Anterior cingulate cortex (tissue), 58 donors: ENCODE results near the gene TMUB1.

ENCODE experiments used
- DNase-seq, 58 donors: peaks; one replicate each; lab custom pipeline; 2025; lab: John Stamatoyannopoulos, UW

TMUB1 gene

DNA sequence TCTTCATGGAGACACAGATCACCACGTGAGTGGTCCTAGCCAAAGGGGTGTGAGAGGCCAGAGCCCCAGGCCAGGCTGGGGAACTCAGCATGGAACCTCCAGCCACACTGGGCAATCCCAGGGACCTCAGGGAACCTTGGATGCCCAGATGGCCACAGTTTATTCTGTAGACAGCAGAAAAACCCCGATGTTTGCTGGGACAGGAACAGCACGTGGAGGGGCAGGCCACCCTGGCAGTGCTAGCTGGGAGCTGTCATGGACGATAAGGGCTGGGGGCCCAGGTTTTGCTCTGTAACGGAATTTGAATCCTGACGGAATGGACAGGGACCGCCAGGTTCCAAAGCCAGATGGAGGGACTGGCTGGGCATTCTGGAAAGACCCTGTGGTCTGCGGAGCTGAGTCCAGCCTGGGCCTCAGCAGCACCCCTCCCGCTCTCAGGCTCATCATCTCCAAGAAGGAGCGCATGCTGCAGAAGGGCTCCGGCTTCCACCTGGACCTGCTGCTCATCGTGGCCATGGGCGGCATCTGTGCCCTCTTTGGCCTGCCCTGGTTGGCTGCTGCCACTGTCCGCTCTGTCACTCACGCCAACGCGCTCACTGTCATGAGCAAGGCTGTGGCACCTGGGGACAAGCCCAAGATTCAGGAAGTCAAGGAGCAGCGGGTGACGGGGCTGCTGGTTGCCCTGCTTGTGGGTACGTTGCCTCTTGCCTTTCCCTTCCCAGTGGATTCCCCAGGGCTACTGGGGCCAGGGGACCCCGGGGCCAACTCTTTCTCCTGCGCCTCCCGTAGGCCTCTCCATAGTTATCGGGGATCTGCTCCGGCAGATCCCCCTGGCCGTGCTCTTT lies 8.3 kb downstream of the TMUB1 start:
- DNase-seq, result no peak

DNA sequence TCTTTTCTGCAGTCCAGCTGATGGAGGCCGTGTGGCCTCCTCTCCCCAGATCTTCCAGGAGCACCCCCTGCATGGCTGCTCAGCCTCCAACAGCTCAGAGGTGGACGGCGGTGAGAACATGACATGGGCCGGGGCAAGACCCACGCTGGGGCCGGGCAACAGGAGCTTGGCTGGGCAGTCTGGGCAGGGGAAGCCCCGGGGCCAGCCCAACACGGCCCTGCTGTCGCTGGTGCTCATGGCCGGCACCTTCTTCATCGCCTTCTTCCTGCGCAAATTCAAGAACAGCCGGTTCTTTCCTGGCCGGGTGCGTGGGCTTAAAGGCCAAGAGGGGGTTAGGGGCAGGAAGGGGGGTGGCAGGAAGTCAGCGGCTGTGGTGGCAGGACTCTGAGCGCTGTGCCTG lies 9.3 kb downstream of the TMUB1 start:
- DNase-seq, result no peak

DNA sequence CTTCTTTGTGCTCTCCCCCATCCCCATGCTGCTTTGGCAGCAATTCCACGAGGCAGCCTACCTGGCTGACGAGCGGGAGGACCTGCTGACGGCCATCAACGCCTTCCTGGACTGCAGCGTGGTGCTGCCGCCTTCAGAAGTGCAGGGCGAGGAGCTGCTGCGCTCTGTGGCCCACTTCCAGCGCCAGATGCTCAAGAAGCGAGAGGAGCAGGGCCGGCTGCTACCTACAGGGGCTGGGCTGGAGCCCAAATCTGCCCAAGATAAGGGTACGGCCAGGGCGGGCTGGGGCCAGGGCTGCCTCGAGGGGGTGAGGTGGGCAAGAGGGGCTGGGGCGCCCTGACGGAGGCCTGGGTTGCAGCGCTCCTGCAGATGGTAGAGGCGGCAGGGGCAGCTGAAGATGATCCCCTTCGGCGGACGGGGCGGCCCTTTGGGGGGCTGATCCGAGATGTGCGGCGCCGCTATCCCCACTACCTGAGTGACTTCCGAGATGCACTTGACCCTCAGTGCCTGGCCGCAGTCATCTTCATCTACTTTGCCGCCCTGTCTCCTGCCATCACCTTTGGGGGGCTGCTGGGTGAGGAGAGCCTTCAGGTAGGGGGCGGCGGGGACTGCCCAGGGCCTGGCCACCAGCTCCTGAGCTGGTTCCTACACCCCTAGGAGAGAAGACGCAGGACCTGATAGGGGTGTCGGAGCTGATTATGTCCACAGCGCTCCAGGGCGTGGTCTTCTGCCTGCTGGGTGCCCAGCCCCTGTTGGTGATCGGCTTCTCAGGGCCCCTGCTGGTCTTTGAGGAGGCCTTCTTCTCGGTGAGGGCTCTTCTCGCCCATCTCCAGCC lies 12.0 kb downstream of the TMUB1 start:
- no peak for DNase-seq

DNA sequence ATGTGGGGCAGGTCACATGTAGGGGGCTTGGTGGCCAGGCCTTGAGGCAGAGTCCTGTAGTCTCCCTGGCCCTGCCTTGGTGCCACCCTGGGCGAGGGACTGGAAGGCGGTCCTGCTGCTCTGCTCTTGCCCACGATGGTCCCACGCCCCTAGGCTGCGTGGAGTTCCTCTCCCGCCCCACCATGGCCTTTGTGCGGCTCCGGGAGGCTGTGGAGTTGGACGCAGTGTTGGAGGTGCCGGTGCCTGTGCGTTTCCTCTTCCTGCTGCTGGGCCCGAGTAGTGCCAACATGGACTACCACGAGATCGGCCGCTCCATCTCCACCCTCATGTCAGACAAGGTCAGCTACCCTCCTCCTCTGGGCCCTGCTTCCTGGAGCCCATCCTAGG lies 12.7 kb downstream of the TMUB1 start:
- no peak for DNase-seq

DNA sequence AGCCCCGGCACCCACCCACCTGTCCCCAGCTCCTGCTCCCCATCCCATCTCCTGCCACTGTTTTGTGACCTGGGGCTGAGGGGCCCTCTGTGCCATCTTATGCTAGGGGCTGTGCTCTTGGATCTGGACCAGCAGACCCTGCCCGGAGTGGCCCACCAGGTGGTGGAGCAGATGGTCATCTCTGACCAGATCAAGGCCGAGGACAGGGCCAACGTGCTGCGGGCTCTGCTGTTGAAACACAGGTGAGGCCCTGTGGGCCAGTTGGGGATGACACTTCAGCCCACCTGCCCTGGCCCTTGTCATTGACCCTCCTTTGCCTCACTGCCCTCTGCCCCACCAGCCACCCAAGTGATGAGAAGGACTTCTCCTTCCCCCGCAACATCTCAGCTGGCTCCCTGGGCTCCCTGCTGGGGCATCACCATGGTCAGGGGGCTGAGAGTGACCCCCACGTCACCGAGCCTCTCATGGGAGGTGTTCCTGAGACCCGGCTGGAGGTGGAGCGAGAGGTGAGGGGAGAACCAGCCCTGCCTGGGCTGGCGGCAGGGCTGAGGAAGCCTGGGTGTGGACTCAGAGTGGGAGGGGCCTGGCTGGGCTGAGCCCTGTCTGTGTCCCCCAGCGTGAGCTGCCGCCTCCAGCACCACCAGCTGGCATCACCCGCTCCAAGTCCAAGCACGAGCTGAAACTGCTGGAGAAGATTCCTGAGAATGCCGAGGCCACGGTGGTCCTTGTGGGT lies 13.3 kb downstream of the TMUB1 start:
- DNase-seq, result no peak

DNA sequence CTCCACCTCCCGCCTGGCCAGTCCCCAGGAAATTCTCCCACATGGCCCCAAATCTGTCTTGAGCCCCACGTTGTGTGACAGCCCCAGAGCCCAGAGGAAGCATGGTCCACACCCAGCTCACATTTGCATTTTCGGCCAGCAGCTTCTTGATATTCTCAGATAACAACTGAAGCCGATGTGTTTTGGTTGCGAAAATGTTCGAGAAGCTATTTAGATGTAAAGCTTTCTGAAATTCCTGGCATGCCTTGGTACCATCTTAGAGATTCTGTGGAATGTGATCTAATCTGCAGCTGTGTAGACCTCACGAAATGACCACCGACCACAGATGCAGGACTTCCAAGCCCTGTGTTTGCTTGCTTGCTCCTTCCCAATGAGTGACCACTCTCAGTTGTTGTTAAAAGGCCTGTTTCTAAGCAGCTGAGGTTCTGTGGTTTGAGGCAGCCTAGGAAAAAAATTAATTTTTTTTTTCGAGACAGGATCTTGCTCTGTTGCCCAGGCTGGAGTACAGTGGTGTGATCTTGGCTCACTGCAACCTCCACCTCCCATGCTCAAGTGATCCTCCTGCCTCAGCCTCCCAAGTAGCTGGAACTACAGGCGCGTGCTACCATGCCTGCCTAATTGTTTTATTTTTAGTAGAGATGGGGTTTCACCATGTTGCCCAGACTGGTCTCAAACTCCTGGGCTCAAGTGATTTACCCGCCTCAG lies 15.1 kb downstream of the TMUB1 start:
- no peak for DNase-seq

DNA sequence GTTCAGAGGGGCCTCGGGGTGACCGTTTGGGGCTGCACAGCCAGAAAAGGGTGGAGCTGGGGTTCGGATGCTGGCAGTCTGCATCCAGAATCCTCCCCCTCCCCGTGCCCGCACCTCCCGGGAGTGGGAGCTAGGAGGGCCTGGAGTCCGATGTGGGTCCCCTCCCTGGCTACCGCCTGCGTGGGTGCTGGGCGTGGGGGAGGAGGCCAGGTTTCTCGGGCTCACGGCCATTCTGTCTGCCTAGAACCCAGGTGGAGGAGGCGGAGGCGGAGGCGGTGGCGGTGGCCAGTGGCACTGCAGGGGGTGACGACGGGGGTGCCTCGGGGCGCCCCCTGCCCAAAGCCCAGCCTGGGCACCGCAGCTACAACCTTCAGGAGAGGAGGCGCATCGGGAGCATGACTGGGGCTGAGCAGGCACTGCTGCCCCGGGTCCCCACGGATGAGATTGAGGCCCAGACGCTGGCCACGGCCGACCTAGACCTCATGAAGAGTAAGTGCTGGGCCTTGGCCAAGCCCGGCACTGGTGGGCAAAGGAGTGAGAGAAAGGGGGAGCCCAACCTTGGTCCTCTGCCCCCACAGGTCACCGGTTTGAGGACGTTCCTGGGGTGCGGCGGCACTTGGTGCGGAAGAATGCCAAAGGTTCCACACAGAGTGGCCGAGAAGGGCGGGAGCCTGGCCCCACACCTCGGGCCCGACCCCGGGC lies 16.9 kb downstream of the TMUB1 start:
- no peak for DNase-seq

DNA sequence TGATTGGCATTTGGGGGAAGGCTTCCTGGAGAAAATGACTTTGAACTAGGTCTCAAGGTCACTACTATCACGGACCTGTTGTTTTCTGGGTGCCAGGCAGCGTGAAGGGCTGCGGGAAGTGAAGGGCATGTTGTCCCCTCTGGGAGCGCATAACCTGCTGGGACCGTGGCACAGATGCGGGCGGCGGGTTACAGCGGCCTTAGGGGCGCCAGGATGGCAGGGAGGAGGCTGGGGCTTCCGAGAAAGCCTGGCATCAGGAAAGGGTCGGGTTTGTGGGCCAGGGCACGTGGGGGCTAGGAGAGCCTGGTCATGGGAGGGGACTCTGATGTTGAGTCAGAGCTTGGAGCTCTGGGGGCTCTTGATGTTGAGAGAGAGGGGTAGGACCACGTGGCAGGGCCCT lies 17.8 kb downstream of the TMUB1 start:
- no peak for DNase-seq

DNA sequence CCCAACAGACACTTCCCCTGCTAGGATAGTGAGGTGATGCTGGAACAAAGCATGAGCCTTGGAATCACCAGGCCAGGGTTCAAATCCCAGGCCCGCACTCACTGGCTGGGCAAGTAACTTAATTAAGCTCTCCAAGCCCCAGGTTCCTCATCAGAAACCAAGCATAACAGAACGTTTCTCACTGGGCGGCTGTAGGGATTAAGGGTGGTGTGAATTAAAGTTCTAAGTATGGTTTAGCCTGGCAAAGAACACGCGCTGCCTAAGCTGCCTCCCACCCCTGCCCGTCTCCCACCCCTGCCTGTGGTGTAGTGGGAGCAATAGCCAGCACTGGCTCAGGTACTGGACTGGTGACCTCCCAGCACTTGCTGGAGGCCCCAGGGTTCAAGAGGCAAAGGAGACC lies 18.3 kb downstream of the TMUB1 start:
- no peak for DNase-seq

DNA sequence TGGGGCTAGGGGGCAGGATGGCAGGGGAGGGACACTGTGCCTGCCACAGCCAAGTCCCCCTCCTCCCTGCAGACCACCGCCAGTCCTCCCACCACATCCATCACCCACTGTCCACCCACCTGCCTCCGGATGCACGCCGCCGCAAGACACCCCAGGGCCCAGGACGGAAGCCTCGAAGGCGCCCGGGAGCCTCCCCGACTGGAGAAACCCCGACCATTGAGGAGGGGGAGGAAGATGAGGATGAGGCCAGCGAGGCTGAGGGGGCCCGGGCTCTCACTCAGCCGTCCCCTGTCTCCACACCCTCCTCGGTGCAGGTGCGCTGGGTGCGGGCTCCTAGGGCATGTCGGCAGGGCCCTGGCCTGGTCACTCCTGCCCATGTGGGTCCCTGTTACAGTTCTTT lies 18.8 kb downstream of the TMUB1 start:
- no peak for DNase-seq

DNA sequence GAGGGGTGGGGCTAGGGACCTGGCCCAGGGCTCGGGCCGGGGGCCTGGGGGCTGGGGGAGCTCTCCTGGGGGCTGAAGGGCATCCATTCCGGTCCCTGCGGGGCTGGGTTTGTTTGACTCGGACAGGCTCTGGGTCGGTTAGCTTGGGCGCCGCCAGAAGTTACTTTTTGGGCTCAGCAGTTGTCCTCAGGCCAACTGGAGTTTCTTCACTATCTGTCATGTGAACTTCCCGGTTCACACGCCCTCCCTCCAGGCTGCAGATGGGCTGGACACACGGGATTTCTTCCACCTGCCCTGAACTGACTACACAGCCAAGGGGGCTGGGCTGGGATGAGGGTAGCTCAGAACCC lies 20.1 kb downstream of the TMUB1 start:
- no peak for DNase-seq

DNA sequence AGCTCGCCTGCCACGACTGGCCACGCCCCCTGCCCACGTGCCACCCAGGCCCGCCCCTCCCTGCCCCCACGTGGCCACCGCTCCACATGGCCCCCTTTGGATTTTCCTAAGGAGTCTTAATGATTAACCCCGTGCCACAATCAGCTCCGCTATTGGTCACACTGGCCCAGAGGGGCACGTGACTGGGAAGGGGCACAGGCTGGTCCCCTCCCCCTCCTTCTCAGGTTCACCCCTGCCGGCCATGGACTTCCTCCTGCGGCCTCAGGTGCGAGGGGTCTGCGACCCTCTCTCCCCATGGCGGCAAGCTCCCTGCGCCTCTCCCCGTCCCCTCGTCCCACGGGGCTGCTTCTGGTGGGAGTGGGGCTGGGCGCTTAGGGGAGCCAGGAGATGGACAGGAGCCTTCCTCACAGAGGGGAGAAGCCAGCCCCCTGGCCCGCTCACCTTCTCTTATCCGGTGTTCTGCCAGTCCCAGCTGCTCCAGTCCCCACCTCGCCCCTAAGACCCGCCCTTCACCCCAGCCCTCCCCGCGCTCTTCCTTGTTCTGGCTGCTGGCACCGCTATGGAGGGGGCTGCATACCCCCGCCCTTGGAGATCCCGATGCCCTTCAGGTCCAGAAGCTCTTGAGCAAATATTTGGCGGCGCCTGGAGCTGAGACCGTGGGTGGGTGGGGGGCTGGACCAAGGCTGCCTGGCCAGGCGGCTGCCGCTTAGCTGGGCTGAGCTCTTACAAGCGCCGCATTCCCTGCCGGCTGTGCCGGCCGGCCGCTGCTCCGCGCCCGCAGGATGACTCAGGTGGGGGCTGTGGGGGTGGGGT lies 20.7 kb downstream of the TMUB1 start:
- DNase-seq, result no peak

DNA sequence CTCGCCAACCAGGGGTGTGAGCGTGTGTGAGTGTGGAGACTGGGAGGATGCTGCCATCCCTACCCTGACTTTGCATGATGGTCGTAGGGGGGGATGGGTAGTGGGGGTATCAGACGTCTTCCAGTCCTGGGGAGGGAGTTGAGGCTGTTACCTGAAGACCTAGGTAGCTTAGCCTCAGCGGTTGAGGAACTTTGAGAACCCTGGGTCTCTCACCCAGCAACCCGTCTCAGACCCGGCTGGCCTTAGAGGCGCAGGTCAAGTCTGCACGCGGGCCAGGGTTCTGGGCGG lies 21.2 kb downstream of the TMUB1 start:
- no peak for DNase-seq

DNA sequence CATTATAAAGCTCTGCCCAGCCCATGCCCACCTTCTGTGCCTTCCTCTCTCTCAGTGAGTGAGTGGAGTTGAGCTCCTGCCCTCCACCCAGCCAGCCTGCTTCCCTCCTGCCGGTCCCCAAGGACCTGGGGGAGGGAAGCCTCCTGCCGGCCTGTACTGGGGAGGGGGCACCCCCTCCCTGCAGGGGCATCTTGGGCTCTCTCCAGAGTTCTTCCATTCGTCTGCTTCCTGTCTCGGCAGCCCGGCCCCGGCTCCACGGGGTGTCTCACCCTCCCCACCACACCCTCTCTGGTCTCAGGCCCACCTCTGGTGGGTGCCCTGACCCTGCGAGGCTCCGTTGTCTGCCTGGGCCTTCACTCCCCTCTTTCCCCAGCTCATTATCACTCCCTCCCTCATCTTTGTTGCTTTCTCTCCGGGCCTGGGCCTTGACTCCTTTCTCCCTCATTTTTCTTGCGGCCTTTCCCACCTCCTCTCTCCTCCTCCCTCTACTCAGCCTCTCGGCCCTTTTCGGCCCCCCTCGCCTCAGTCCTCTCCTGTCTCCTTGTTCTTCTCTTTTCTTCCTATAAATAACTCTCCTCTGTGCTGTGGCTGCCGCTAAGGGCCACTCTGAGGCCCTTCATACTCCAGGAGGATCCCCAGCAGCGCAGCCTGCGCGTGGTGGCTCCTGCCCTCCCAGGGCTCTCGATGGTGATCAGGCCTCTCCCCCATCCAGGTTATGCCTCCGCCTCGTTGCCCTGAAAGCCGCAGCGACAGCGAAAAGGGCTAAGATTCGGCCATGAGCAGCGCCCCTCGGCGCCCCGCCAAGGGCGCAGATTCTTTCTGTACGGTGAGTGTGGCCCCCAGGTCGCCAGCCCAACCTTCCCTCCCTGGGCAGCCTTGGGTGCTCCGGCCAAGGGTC lies 21.8 kb downstream of the TMUB1 start:
- DNase-seq, result no peak

DNA sequence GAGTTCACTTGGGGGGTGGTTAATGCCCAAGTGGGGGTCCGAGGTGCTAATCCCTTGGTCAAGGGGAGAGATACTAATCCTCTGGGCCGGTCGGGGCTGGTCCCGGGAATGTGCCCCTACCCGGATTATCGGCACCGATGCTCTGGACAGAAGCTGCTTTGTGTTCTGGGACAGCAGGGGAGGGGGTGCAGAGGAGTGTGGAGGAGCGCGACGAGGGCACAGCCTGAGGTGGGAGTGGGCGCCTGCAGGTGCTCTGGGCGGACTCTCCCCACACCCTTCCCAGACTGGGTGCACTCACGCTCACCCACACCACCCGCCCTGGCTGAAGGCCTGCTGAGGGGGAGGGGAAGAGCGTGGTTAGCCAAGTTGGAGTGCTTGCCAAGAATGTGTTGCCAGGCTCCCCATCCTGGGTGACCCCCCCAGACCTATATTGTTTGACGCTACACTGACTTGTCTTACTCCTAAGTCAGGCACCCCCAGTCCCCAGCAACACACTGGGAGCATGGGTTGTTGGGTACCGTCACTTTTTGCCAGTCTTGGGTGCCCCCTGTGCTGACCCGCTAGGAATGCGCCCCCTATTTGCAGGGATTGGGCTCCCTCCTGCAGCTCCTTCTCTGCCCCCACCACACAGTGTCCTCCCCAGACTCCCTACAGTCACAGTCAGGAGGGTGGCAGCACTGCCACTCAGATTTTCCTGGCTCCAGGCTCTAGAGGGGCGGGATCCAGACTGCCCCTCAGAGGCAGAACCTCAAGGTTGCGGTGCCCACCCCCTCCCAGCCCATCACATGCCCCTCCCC lies 22.7 kb downstream of the TMUB1 start:
- DNase-seq, result peak in 26 of 58 donors; percentile 15 to 69 (median 36)

DNA sequence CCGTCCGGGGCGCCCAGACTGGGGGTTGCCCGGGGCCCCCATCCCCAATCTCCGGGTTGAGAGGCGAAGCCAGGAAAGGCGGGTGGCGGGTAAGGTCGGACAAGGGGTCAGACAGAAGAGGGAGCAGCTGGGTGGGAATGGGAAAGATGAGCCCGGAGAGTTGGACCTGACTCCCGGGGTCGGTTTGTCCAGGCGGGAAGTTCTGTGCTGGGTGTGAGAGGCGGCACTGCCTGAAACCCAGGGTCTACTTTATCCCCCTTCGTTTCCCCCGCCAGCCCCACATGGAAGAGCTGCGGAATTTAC lies 23.2 kb downstream of the TMUB1 start:
- DNase-seq, result peak in 2 of 58 donors; percentile 50 to 59

DNA sequence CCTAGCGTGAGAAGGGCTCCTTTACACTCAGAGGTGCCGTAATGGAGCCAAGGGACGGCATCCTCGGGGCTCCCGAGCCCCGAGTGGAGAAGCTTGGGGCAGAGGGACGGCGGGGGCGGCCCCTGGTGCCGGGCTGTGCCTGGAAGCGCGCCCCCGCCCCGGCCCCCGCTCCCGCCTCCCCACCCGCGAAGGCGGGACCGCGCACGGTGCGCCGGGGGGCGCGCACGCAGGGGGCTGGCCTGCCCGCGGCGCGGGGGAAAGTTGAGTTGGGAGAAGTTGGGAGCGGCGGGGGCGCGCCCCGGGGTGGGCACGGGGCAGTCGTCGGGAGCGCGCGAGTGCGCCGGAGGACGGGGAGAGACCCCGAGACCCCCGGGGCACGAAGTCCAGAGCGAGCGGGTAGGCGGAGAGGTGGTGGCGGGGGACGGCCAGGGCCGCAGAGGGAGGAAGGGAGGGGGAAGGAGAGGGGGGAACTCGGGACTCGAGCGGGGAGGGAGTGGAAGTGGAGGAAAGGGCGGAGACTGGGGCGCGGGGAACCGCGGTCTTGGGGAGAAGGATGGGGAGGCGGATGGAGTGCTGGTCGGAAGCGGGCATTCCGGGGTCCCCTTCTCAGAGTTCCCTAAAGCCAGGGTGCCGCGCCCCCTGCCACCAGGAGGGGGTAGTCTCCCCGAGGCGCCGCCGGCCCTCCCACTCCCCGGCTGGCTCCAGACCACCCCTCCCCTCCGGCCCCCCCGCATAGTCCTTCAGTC lies 23.8 kb downstream of the TMUB1 start, which contains the start of gene SLC4A2:
Gene SLC4A2 (plus strand): TSS at position 223 of the 746 bp plus-strand sequence. CDS start 2,399 bp downstream, outside the sequence.
- DNase-seq, result peak in 55 of 58 donors; percentile 42 to 93 (median 78)
